CD4-positive, alpha-beta memory T cell (primary cell): ENCODE data around the gene FCHSD2. TPM values are rescaled to one million over a fixed set of nuclear protein-coding genes. Genes with fewer than 3 reads are reported as not detected.
"Not testable (repeated sequence)": the region's sequence is repeated elsewhere in the genome, so short reads cannot be mapped to it uniquely, and the experiment has no call there.

Experiments used
- CTCF ChIA-PET: fragments of 350-600 bp; sonication (Branson Sonifier 250); formaldehyde crosslinking; loops from one replicate; lab custom pipeline; 2021; ENCODE audit warnings: inconsistent platforms; ENCODE audit not compliant: partially characterized antibody; lab: Charles Lee
- POLR2A ChIA-PET: fragments of 350-600 bp; sonication (Branson Sonifier 250); formaldehyde crosslinking; loops from one replicate; lab custom pipeline; 2021; ENCODE audit not compliant: partially characterized antibody; lab: Charles Lee
- DNase-seq, 5 donors: peaks; one replicate each; pipeline versions ENCODE4 v3.0.0 to v3.0.0-alpha.2; 2020 to 2022; ENCODE audit warnings: mixed read lengths in 1 of 5
- H3K27ac ChIP-seq: one replicate; pipeline ENCODE4 v1.7.0; 2013; ENCODE audit warnings: low read depth, low read length
- H3K27me3 ChIP-seq: 2 replicates; pipeline ENCODE4 v1.7.0; 2013; ENCODE audit warnings: mild to moderate bottlenecking, low read length, moderate library complexity; ENCODE audit not compliant: insufficient read depth
- H3K36me3 ChIP-seq: 2 replicates; pipeline ENCODE4 v1.7.0; 2013; ENCODE audit warnings: mild to moderate bottlenecking, low read length, moderate library complexity; ENCODE audit not compliant: insufficient read depth
- H3K4me1 ChIP-seq: 2 replicates; pipeline ENCODE4 v1.7.0; 2013; ENCODE audit warnings: mild to moderate bottlenecking, low read length, moderate library complexity; ENCODE audit not compliant: insufficient read depth
- H3K4me3 ChIP-seq, 2 donors: one replicate each; pipeline ENCODE4 v1.7.0; 2013; ENCODE audit warnings: low read length in 2 of 2, mild to moderate bottlenecking in 1 of 2
- H3K9me3 ChIP-seq, 2 donors: one replicate each; pipeline ENCODE4 v1.7.0; 2013; ENCODE audit warnings: low read length in 2 of 2, control low read depth in 1 of 2; ENCODE audit not compliant: control insufficient read depth in 1 of 2
- H3K27ac Mint-ChIP-seq, 7 donors: one replicate each; pipeline ENCODE4 v1.8.0; 2020 to 2021; ENCODE audit warnings: mixed read lengths in 7 of 7, mild to moderate bottlenecking in 6 of 7, inconsistent platforms in 3 of 7, moderate library complexity in 3 of 7
- H3K27me3 Mint-ChIP-seq, 2 donors: one replicate each; pipeline ENCODE4 v1.8.0; 2020 to 2021; ENCODE audit warnings: mixed read lengths in 2 of 2
- H3K36me3 Mint-ChIP-seq, 2 donors: one replicate each; pipeline ENCODE4 v1.8.0; 2020 to 2021; ENCODE audit warnings: mixed read lengths in 2 of 2, inconsistent platforms in 1 of 2, mild to moderate bottlenecking in 1 of 2
- H3K4me1 Mint-ChIP-seq, 4 donors: one replicate each; pipeline ENCODE4 v1.8.0; 2020 to 2021; ENCODE audit warnings: mixed read lengths in 4 of 4, mild to moderate bottlenecking in 1 of 4
- H3K4me3 Mint-ChIP-seq, 8 donors: one replicate each; pipeline ENCODE4 v1.8.0; 2020 to 2021; ENCODE audit warnings: mixed read lengths in 8 of 8, mild to moderate bottlenecking in 7 of 8, moderate library complexity in 6 of 8, inconsistent platforms in 3 of 8
- H3K9me3 Mint-ChIP-seq, 8 donors: one replicate each; pipeline ENCODE4 v1.8.0; 2020 to 2021; ENCODE audit warnings: mixed read lengths in 8 of 8, mild to moderate bottlenecking in 5 of 8, inconsistent platforms in 3 of 8, moderate library complexity in 1 of 8
- intact Hi-C: fragments of 100-400 bp; cut with micrococcal nuclease; formaldehyde crosslinking; loops from one replicate; pipeline ENCODE4 v1.15.1; 2023
- polyA plus RNA-seq, 2 donors: library from polyadenylated mRNA; unstranded; fragments of 300-500 nt; fragmentation: Illumina TruSeq; gene quantifications; one replicate each; pipeline ENCODE4 v1.2.3, GENCODE V29; 2021
- total RNA-seq, 2 experiments: library from RNA; stranded (reverse); gene quantifications; one replicate each; pipeline ENCODE4 v1.2.3, GENCODE V29; 2021

FCHSD2 gene
- total and polyA plus RNA-seq, 4 experiments from 2014 or later: 9.5 to 52.0 (median 34.8) TPM

GRCh38 chr11:72806378-72806777 is 335.7 kb downstream of the FCHSD2 start:
- H3K27ac Mint-ChIP-seq, POLR2A ChIA-PET: not testable (repeated sequence)

GRCh38 chr11:72805216-72805615 is 336.9 kb downstream of the FCHSD2 start:
- Histone ChIP-seq H3K27ac (no peak overlapping the region), H3K27me3 (no peaks in the 10 kb centered on the region), H3K36me3 (peaks cover 4% of the 10 kb centered on the region), H3K4me1 (no peaks in the 10 kb centered on the region), H3K4me3 (no peak overlapping the region), H3K9me3 (no peaks in the 10 kb centered on the region)
- peaks cover 6 to 8% of the 10 kb centered on the region in 2 donors for H3K36me3 Mint-ChIP-seq
- ChIA-PET POLR2A (no interaction called here), CTCF (no interaction called here)
- no peak for DNase-seq
- no peak overlapping the region for H3K27ac Mint-ChIP-seq
- no peaks in the 10 kb centered on the region for H3K27me3 Mint-ChIP-seq
- no peak overlapping the region for H3K4me3 Mint-ChIP-seq
- peaks cover 0 to 2% (median 0%) of the 10 kb centered on the region in 4 donors for H3K4me1 Mint-ChIP-seq
- no peaks in the 10 kb centered on the region for H3K9me3 Mint-ChIP-seq
- intact Hi-C loops: no loop called here

More at GRCh38 chr11:72806378-72806777, 335.7 kb downstream of the FCHSD2 start:
- H3K4me1 ChIP-seq, H3K27me3 Mint-ChIP-seq, H3K27ac ChIP-seq, H3K4me3 ChIP-seq, H3K4me1 Mint-ChIP-seq, H3K4me3 Mint-ChIP-seq, H3K27me3 ChIP-seq, intact Hi-C loops, CTCF ChIA-PET, H3K9me3 ChIP-seq, DNase-seq, H3K9me3 Mint-ChIP-seq, H3K36me3 ChIP-seq: not testable (repeated sequence)
- peaks cover 6 to 14% of the 10 kb centered on the region in 2 donors for H3K36me3 Mint-ChIP-seq

- ChIA-PET POLR2A (no interaction called here), CTCF (interaction anchor here (0.7 to 2.5 kb wide), 4 partner anchors 9 to 78 kb away, joined by 3 to 13 read pairs (median 5); partner anchors contain the start of gene STARD10)
- peaks cover 0 to 1% of the 10 kb centered on the region in 2 donors for H3K36me3 Mint-ChIP-seq
- H3K4me1 ChIP-seq: no peaks in the 10 kb centered on the region
- H3K36me3 ChIP-seq: no peaks in the 10 kb centered on the region
- no peaks in the 10 kb centered on the region for H3K9me3 Mint-ChIP-seq
- no peaks in the 10 kb centered on the region for H3K27me3 Mint-ChIP-seq
- H3K9me3 ChIP-seq: no peaks in the 10 kb centered on the region
- intact Hi-C loops: no loop called here
- H3K4me3 ChIP-seq: no peak overlapping the region
- no peaks in the 10 kb centered on the region for H3K27me3 ChIP-seq
- H3K4me3 Mint-ChIP-seq: no peak overlapping the region
- no peak overlapping the region for H3K27ac Mint-ChIP-seq
- DNase-seq: no peak
- no peak overlapping the region for H3K27ac ChIP-seq
- peaks cover 0 to 2% (median 0%) of the 10 kb centered on the region in 4 donors for H3K4me1 Mint-ChIP-seq
Measured at GRCh38 chr11:72802822-72803221, 339.3 kb downstream of the FCHSD2 start.

GRCh38 chr11:72799441-72799840 is 342.7 kb downstream of the FCHSD2 start:
- no peak overlapping the region for H3K4me3 Mint-ChIP-seq
- H3K27me3 Mint-ChIP-seq: no peaks in the 10 kb centered on the region
- H3K36me3 Mint-ChIP-seq: no peaks in the 10 kb centered on the region
- Histone ChIP-seq H3K4me3 (no peak overlapping the region), H3K27ac (no peak overlapping the region), H3K4me1 (peaks cover 3% of the 10 kb centered on the region), H3K36me3 (no peaks in the 10 kb centered on the region), H3K27me3 (no peaks in the 10 kb centered on the region), H3K9me3 (no peaks in the 10 kb centered on the region)
- no peak for DNase-seq
- H3K27ac Mint-ChIP-seq: no peak overlapping the region
- H3K9me3 Mint-ChIP-seq: no peaks in the 10 kb centered on the region
- intact Hi-C loops: no loop called here
- peaks cover 3 to 5% (median 4%) of the 10 kb centered on the region in 4 donors for H3K4me1 Mint-ChIP-seq
- CTCF ChIA-PET: no interaction called here
- POLR2A ChIA-PET: interaction anchor here (0.7 kb wide), 1 partner anchor 449 kb away, joined by 4 read pairs; no protein-coding TSS in a partner anchor

- Mint-ChIP-seq H3K4me3 (no peak overlapping the region), H3K27ac (peak overlapping the region in 4 of 7 donors; percentile 35 to 73 (median 62)), H3K27me3 (no peaks in the 10 kb centered on the region), H3K9me3 (no peaks in the 10 kb centered on the region), H3K36me3 (peaks cover 0 to 4% of the 10 kb centered on the region in 2 donors), H3K4me1 (peaks cover 7 to 15% (median 12%) of the 10 kb centered on the region in 4 donors)
- Histone ChIP-seq H3K9me3 (no peaks in the 10 kb centered on the region), H3K27ac (no peak overlapping the region), H3K4me3 (no peak overlapping the region), H3K36me3 (no peaks in the 10 kb centered on the region), H3K4me1 (peaks cover 10% of the 10 kb centered on the region), H3K27me3 (no peaks in the 10 kb centered on the region)
- POLR2A ChIA-PET: interaction anchor here (1.1 to 1.7 kb wide), 2 partner anchors 17 to 344 kb away, joined by 3 to 10 read pairs; partner anchors contain the start of gene ATG16L2
- intact Hi-C loops: no loop called here
- DNase-seq: no peak
- CTCF ChIA-PET: interaction anchor here (1.0 to 1.5 kb wide), 2 partner anchors 12 to 18 kb away, joined by 3 to 4 read pairs; no protein-coding TSS in a partner anchor
Measured at GRCh38 chr11:72798361-72798760, 343.8 kb downstream of the FCHSD2 start.

- H3K27me3 ChIP-seq: no peaks in the 10 kb centered on the region
- H3K36me3 ChIP-seq: no peaks in the 10 kb centered on the region
- Mint-ChIP-seq H3K4me1 (peaks cover 13 to 28% (median 22%) of the 10 kb centered on the region in 4 donors), H3K36me3 (peaks cover 0 to 4% of the 10 kb centered on the region in 2 donors), H3K27ac (peak within 1 kb of the TSS; percentile 99 to 100 (median 100)), H3K9me3 (no peaks in the 10 kb centered on the region), H3K4me3 (peak within 1 kb of the TSS; percentile 96 to 99 (median 98)), H3K27me3 (no peaks in the 10 kb centered on the region)
- ChIA-PET CTCF (interaction anchor here (0.7 to 5.3 kb wide), 36 partner anchors 9 to 462 kb away, joined by 3 to 194 read pairs (median 4); partner anchors contain the start of genes ARAP1, ATG16L2 and FCHSD2), POLR2A (interaction anchor here (0.8 to 3.7 kb wide), 21 partner anchors 12 to 681 kb away, joined by 3 to 45 read pairs (median 5); partner anchors contain the start of genes ANAPC15, ARAP1, ATG16L2 and FCHSD2)
- peak; percentile 94 to 98 (median 95) for DNase-seq
- H3K9me3 ChIP-seq: no peaks in the 10 kb centered on the region
- intact Hi-C loops: loop anchor here (1.0 to 5.0 kb wide), 7 partner anchors 11 to 1699 kb away; partner anchors contain the start of genes ARAP1, ATG16L2 and LIPT2
- H3K4me3 ChIP-seq: peak within 1 kb of the TSS; percentile 81 to 96
- peak within 1 kb of the TSS; percentile 97 for H3K27ac ChIP-seq
- H3K4me1 ChIP-seq: peaks cover 23% of the 10 kb centered on the region
Measured at GRCh38 chr11:72793425-72794367, 348.4 kb downstream of the FCHSD2 start, which contains the start of gene STARD10. TSS of gene STARD10 (minus strand) at chr11:72794047. CDS start at chr11:72781181, 12,866 bp downstream.
